ENCODE results near the gene PTDSS2. TPM values are rescaled to one million over a fixed set of nuclear protein-coding genes. Genes with fewer than 3 reads are reported as not detected.
"Not testable (repeated sequence)": the region's sequence is repeated elsewhere in the genome, so short reads cannot be mapped to it uniquely, and the experiment has no call there.

Gene PTDSS2
- 34.5 and 50.2 TPM in 2 replicates for total RNA-seq

GRCh38 chr11:449889-450808, at the start of gene PTDSS2:
PTDSS2 (plus strand) TSS chr11:450279; CDS start chr11:450456, 177 bp downstream.
- peak; percentile 98 for DNase-seq

DNA sequence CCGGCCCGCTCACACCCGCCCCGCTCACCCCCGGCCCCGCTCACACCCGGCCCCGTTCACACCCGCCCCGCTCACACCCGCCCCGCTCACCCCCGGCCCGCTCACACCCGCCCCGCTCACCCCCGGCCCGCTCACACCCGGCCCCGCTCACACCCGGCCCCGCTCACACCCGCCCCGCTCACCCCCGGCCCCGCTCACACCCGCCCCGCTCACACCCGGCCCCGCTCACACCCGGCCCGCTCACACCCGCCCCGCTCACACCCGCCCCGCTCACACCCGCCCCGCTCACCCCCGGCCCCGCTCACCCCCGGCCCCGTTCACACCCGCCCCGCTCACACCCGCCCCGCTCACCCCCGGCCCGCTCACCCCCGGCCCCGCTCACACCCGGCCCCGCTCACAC, 48.9 kb upstream of the PTDSS2 start:
- DNase-seq = not testable (repeated sequence)

GRCh38 chr11:403021-403760, 46.9 kb upstream of the PTDSS2 start:
- DNase-seq = no peak

DNA sequence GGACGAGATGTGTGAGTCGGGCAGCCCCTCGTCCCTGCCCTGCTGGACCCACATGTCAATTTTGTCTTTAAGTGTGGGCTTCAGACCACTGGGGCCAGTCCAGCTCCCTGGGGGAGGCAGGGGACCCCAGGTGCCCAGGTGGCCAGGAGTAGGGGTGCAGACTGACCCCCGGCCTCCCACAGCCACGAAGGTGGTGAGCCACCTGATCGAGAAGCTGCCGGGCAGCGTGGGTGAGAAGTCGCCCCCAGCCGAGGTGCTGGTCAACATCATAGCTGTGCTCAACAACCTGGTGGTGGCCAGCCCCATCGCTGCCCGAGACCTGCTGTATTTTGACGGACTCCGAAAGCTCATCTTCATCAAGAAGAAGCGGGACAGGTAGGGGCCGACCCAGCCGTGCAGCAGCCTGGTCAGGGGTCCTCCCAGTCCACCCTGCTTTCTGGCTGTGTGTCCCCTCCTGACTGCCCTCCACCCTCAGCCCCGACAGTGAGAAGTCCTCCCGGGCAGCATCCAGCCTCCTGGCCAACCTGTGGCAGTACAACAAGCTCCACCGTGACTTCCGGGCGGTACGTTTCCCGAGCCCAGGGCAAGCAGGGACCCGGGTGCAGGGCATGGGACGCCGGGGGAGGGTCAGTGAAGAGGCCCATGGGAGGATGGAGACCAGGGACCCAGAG, 46.2 kb upstream of the PTDSS2 start:
- DNase-seq = no peak

DNA sequence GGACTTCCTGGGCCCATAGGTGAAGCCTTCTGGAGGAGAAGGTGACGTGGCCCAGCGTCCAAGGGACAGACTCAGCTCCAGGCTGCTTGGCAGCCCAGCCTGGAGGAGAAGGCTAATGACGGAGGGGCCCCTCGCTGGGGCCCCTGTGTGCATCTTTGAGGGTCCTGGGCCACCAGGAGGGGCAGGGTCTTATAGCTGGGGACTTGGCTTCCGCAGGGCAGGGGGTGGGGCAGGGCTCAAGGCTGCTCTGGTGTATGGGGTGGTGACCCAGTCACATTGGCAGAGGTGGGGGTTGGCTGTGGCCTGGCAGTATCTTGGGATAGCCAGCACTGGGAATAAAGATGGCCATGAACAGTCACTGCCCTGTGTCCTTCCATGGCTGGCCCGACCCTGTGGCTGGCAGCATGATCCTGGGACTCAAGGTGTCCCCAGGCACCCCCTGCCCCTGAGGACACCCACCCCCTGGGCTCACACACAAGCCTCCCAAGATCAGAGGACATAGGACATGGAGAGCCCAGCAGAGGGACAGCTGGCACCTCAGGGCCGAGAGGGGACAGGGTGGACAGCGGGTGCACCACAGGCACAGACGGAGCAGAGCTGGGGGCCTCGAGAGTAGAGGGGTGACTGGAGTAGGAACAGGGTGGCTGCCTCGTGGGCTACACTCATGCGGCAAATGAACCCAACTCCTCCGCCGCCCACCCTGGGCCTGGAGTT, 45.4 kb upstream of the PTDSS2 start:
- no peak for DNase-seq

DNA sequence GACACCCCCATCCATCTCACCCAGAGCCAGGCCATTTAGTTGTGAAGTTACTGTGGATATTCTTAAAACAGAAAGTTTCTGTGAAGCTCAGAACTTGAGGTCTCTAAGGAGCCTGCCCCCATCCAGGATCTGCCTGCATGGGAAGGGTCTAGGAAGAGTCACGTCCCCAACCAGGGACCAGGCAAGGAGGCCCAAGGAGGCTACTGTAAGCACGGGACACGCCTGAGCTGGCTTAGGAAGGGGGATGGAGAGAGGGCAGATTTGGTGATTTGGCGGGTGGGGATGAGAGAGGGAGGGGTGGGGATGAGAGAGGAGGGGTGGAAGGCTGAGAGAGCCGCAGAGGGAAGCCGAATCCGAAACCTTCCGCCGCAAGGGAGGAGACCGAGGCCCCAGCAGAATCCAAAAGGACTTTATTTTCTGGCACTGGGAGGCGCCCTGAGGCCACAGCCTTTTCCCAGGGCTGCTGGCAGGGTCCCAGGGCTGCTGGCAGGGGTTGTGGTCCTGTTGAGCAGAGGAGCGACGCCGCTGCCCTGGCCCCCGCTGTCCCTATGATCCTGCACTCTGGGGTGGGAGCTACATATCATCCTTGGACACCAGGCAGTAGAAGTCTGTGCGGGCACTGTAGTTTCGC, 44.6 kb upstream of the PTDSS2 start:
- DNase-seq = peak; percentile 21

GRCh38 chr11:405954-406795, 43.9 kb upstream of the PTDSS2 start:
- no peak for DNase-seq

DNA sequence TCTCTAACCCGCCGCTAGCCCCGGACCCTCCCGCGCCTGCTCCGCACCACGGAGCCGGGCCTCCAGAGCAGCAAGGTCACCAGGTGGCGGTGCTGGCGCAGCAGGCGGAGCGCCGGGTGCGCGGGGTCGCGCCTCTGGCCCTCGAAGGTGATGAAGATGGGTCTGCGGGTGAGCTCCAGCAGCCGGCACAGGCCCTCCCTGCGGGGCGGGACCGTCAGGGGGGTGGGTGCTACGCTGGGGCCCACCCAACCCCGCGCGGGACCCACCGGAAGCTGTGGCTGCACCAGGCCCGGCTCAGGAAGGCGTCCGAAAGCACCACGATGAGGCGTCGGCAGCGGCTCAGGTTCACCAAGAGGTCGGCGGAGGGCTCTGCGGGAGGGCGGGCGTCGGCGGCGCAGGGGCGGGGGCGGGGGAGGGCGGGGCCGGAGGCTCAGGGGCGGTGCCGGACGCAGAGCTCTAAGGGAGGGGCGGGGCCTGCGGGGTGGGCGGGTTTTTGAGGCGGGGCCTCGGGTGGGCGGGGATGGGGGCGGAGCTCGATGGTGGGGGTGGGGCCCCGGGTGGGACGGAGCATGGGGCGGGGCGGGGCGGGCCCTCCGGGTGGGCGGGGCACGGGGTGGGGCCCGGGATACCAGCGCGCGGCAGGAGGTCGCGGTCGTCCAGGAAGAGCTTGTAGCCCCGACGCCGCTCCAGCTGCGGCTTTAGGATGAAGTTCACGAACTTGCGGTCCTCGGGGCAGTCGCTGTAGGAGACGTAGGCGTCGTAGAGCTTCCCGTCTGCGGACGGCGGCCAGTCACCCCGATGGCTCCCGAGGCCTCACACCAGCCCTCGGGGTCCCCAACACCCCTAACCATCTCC, 43.1 kb upstream of the PTDSS2 start:
- DNase-seq = peak; percentile 75

GRCh38 chr11:407651-408123, 42.4 kb upstream of the PTDSS2 start:
- no peak for DNase-seq

- no peak for DNase-seq
Observed at GRCh38 chr11:408154-409007, 41.7 kb upstream of the PTDSS2 start.

GRCh38 chr11:409008-409599, 41.0 kb upstream of the PTDSS2 start:
- no peak for DNase-seq

- DNase-seq = no peak
Observed at GRCh38 chr11:409600-410483, 40.2 kb upstream of the PTDSS2 start.

- not testable (repeated sequence) for DNase-seq
Observed at GRCh38 chr11:410711-411110, 39.4 kb upstream of the PTDSS2 start.

DNA sequence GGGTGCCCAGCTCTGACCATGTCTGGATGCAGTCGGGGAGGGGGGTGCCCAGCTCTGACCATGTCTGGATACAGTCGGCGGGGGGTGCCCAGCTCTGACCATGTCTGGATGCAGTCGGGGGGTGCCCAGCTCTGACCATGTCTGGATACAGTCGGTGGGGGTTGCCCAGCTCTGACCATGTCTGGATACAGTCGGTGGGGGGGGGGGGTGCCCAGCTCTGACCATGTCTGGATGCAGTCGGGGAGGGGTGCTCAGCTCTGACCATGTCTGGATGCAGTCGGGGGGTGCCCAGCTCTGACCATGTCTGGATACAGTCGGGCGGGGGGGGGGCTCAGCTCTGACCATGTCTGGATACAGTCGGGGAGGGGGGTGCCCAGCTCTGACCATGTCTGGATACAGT, 38.6 kb upstream of the PTDSS2 start:
- DNase-seq = not testable (repeated sequence)

DNA sequence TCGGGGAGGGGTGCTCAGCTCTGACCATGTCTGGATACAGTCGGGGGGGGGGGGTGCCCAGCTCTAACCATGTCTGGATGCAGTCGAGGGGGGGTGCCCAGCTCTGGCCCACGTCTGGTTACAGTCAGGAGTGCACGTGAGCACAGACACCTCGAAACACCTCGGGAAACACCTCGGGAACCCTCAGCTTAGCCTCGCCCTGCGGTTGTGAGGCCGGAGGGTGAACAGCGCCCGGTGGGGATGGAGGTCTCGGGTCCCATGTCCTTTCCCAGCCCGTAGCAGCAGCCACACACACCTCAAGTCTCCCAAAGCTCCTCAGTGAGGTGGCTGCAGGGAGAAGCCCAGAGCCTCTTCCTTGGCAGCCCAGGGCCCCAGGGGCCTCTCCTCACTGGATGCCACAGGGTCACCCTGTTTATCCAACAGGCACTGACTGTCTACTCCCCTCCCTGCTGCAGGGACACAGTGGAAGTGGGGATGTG, 37.4 kb upstream of the PTDSS2 start:
- DNase-seq = no peak

DNA sequence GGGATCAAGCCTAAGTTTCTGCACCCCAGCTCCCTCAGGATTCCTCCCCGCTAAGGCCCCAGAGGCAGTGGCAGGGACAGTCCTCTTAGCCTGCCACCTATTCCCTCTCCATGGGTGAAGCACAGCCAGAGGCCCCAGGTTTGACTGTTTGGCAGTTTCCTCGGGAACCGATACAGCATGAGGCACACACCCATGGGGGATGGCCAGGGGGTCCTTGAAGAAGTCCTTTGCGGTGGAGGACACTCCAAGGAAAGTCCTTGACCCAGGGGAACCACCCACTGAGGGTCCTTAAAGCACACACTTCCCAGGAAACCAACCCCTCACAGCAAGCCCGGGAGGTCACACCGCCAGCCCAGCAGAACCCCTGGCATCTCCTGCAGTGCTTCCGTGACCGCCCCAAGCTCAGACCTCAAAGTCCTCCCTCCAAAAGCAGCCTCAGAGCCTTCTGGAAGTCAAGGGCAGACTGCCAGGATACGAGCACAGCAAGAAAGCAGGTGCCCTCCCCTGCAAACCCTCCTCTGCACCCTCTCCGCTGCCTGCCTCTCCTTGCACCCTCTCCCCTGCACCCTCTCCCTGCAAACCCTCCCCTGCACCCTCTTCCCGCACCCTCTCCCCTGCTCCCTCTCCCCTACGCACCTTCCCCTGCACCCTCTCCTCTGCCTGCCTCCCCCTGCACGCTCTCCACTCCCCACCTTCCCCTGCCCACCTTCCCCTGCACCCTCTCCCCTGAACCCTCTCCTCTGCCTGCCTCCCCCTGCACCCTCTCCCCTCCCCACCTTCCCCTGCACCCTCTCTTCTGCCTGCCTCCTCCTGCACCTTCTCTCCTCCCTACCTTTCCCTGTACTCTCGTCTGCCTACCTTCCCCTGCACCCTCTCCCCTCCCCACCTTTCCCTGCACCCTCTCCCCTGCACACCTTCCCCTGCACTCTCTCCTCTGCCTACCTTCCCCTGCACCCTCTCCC, 36.7 kb upstream of the PTDSS2 start:
- DNase-seq = no peak

All from dermis blood vessel endothelial cell (primary cell).